ENCODE results near the gene RTN4RL2.

The RTN4RL2 gene

GRCh38 chr11:57463671-57464538, 3.6 kb downstream of the RTN4RL2 start:
- DNase-seq = no peak

DNA sequence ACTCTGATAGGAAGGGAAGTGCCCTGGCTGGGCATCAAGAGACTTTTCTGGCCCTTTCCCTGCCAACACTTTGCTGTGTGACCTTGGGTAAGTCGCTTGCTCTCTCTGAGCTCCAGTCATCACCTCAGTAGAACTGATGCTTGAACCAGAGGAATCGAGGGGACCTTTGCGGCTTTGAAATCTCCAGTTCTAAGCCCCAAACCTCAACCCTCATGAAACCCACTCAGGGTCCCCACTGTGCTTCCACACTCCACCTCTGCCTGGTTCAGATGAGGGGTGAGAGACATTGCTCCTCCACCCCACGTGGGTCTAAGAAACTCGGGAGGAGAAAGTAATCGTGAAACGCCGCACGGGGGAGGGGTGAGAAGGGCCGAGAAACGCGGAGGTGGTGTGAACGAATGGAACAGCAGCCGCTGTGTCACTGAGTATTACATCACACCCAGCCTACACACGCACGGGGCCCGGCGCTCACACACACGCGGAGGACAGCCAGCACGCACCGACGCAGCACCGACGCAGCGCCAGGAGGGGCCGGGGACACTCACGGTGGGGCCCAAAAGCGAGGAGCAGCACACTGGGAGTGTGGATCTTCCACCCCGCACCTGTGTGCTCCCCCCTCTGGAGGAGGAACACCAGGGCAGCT, 4.3 kb downstream of the RTN4RL2 start:
- DNase-seq = no peak

DNA sequence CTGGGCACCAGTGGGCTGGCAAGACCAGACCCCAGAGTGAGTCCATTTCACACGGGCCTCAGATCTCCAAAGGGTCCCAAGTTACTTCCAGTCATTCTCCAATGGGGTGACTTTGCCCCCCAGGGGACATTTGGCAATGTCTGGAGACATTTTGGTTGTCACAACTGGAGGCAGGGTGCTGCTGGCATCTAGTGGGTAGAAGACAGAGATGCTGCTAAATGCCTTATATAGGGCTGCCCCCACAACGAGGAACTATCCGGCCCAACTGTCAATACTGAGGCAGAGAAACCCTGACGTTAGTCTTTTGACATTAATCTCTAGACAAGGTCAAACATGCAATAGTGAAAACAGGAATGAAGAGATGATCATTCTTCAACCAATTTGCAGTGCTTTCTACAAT, 6.4 kb downstream of the RTN4RL2 start:
- no peak for DNase-seq

DNA sequence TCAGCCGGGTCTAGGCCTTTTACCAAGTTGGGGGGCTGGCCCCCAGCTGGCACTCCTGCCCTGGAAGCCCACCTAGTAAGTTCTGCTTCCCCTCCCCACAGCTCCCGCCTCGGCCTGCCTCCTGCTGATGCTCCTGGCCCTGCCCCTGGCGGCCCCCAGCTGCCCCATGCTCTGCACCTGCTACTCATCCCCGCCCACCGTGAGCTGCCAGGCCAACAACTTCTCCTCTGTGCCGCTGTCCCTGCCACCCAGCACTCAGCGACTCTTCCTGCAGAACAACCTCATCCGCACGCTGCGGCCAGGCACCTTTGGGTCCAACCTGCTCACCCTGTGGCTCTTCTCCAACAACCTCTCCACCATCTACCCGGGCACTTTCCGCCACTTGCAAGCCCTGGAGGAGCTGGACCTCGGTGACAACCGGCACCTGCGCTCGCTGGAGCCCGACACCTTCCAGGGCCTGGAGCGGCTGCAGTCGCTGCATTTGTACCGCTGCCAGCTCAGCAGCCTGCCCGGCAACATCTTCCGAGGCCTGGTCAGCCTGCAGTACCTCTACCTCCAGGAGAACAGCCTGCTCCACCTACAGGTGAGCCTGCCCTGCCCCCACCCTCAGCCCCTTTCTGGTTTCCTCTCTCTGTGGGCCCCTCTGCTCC, 7.3 kb downstream of the RTN4RL2 start:
- DNase-seq = no peak

- DNase-seq = no peak
Observed at GRCh38 chr11:57468276-57468675, 7.9 kb downstream of the RTN4RL2 start.

DNA sequence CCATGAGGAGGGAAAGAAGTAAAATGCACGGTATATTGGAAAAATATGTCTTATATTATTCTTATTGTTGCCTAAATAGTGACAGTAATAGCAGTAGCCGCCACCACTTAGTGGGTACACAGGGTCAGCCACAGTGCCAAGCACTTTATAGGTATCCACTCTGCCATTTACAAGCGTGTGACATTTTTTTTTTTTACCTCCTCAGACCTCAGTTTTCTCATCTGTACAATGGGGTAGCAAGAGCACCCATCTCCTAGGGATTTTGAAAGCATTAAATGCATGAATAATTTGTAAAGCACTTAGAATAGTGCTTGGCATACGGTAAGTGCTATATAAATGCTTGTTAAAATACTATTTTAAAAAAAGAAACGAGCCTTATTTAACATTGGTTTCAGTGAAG, 8.9 kb downstream of the RTN4RL2 start:
- no peak for DNase-seq

GRCh38 chr11:57471496-57471895, 11.2 kb downstream of the RTN4RL2 start:
- no peak for DNase-seq

DNA sequence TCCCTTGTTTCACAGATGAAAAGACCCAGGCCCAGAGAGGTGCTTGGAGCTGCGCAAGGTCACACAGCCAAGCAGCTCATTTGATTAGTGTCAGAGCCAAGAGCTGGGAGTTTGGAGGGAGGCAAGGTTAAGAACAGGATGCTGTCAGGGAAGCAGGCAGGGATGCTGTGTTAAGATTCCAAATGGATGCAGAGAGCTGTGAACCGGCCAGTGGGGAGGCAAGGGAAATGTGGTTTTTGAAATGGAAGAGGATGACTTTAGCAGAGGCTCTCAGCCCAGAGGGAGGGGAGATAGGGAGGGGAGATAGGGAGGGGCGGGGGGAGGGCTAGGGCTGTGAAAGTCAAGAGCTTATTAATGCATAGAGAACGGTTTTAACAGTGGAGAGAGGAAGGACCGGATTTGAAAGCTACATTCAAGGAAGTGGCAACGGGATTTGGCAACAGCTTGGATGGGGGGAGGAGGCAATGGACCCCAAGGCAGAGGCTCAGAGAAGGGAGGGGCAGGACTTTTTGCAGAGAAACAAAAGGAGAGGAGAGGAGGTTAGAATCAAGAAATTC, 13.0 kb downstream of the RTN4RL2 start:
- no peak for DNase-seq

DNA sequence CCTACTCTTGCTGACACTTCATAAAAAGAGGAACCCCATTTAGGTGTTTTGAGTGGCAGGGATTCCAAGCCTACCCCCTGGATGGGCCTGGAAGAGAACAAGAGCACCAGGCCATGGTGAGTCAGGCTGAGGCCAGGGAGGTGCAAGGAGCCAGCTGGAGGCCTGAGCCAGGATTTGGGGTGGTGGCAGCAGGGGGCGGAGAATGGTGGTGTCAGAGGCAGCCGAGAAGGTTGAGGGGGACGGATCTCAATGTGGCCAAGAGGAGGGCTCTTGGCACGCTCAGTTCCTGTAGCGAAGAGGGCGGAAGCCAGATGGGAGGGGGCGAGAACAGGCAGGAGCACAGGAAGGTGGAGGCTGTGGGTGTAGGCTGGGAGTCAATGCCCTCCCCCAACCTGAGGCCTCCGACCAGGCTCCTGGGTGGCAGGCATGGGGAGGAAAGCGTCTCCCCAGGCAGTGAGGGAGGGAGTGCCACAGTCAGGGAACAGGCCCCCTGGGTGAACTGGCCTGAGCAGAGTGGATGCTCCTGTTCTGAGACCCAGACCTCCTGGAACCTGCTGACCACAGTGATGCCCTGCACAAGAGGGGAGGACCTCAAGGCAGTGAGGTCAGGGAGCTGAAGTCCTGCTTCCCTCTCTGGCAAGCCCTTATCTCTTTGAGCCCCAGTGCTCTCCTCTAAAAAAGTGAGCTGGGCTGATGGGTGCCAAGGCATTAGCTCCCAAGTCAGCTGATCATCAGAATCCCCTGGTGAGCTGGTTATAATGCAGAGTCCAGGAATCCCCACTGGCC, 13.9 kb downstream of the RTN4RL2 start:
- no peak for DNase-seq

- DNase-seq = no peak
Observed at GRCh38 chr11:57474803-57475115, 14.4 kb downstream of the RTN4RL2 start.

GRCh38 chr11:57475191-57475590, 14.9 kb downstream of the RTN4RL2 start:
- no peak for DNase-seq

DNA sequence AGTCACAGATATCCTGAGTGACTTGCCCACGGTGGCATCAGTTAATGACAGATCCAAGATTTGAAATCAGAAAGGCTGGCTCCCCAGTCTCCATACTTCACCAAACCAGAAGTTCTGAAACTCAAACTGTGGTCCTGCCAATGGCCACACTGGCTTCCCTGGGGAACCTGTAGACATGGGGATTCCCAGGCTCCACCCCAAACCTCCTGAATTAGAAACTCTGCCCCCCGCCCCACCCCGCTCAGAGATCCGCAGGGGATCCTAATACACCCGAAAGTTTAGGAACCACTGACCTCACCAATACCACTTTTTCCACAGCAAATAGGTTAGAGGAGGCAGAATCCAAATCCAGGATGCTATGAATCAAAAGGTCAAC, 15.3 kb downstream of the RTN4RL2 start:
- no peak for DNase-seq

DNA sequence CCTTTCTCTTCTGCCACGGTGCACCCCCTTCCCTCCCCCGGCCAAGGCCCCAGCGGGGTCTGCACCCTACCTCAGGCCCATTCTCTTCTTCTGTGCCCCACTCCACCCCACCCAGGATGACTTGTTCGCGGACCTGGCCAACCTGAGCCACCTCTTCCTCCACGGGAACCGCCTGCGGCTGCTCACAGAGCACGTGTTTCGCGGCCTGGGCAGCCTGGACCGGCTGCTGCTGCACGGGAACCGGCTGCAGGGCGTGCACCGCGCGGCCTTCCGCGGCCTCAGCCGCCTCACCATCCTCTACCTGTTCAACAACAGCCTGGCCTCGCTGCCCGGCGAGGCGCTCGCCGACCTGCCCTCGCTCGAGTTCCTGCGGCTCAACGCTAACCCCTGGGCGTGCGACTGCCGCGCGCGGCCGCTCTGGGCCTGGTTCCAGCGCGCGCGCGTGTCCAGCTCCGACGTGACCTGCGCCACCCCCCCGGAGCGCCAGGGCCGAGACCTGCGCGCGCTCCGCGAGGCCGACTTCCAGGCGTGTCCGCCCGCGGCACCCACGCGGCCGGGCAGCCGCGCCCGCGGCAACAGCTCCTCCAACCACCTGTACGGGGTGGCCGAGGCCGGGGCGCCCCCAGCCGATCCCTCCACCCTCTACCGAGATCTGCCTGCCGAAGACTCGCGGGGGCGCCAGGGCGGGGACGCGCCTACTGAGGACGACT, 15.9 kb downstream of the RTN4RL2 start:
- DNase-seq = no peak

GRCh38 chr11:57476757-57477506, 16.6 kb downstream of the RTN4RL2 start:
- DNase-seq = no peak

DNA sequence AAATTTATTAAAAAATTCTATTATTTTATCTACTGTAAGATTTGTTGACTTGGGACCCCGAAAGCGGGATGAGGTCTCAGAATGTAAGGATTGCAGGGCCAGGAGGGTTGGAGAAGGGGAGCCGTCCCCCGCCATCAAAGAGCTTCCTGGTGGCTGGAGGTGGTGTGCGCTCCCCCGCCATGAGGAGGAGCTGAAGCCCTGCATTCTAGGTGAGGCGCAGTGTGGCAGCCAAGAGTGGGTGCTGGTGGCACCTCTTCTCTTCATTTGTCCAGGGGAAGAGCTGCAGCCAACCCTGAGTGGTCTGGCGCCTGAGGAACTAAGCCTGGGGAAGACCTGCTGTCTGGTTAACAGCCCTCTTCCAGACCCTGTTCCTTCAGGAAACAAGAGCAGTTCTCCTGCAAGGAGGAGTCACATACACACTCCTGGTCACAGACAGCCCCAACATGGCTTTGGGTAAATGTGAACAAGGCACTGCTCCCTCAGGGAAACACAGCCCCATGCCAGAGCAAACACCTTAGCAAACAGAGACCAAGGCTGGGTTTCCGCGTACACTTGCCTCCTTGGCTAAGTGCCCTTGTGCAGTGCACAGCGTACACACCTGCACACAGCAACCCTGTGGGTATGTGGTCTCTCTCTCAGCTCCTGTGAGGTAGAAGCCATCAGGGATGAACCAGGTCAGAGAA, 17.3 kb downstream of the RTN4RL2 start:
- no peak for DNase-seq

DNA sequence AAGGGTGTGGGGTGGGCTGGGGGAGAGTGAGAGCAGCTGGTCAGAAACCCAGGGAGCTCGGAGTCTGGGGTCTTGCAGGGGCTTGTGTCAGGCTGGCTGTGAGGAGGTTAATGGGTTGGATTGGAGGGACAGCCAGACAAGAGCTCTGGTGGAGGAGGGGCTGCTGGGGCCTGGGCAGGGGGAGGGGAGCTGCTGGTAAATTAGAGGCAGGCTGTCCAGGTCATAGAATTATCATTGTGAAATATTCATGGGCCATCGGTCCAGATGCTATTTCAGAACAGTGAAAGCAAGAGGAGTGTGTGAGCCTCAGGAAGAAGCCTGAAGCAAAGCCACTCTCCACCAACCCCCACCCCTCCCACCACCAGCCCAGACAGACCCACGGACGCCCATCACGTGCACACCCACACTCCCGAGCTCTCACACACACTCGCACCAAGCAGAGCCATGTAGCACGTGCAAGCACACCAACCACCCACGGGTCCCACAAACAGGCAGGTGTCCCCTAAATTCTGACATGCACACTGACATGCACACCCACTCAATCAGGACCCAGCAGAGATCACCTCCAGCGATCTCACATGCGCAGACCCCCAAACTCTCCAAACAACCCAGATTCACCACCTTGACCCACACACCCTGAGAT, 18.8 kb downstream of the RTN4RL2 start:
- no peak for DNase-seq

GRCh38 chr11:57479911-57480310, 19.6 kb downstream of the RTN4RL2 start:
- DNase-seq = no peak

- DNase-seq = peak; percentile 36
Observed at GRCh38 chr11:57480409-57481137, 20.2 kb downstream of the RTN4RL2 start.

DNA sequence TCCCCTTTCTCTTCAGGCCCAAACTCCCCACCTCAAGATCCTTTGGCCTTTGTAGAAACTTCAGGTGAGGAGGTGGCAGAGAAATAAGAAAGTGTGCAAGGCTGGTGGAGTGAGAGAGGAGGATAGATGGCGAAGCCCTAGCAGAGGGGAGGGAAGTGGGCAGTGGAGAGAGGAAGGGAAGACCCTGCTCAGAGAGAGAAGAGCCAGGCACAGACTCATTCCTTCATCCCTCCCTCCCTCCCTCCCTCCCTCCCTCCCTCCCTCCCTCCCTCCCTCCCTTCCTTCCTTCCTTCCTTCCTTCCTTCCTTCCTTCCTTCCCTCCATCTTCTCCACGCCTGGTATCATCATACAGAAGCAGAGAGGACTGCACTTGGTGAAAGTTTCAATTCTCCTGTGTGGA, 21.0 kb downstream of the RTN4RL2 start:
- DNase-seq = no peak

All from NCI-H748 treated with DMSO at 0.1 percent for 48 hours (cell line).